GM13976 (cell line): Measurements from ENCODE around the gene KLHL29.

Experiments used
- DNase-seq: peaks from one replicate; pipeline ENCODE4 v3.0.0; 2012; ENCODE audit warnings: low spot score
- CTCF ChIP-seq: IDR thresholded peaks from 2 replicates; pipeline ENCODE4 v1.5.1; 2012; ENCODE audit warnings: borderline replicate concordance, mild to moderate bottlenecking; ENCODE audit not compliant: insufficient read depth; ENCODE audit errors: extremely low read depth, missing control alignments, control extremely low read depth
- in situ Hi-C: fragments of 300-500 bp; cut with MboI; formaldehyde crosslinking; loops from one replicate; pipeline ENCODE4 v1.12.0; 2022; ENCODE audit warnings: low sequenced_read_pairs, mixed read lengths, inconsistent platforms; ENCODE audit not compliant: unreplicated experiment

The KLHL29 gene

GRCh38 chr2:23530909-23531276, 145.9 kb downstream of the KLHL29 start:
- no peak for DNase-seq
- no peak for TF ChIP-seq CTCF
- in situ Hi-C loops, result no loop called here

- DNase-seq, result no peak
- TF ChIP-seq CTCF, result no peak
- in situ Hi-C loops, result no loop called here
These were observed 146.3 kb downstream of the KLHL29 start for GRCh38 chr2:23531280-23531679.

DNA sequence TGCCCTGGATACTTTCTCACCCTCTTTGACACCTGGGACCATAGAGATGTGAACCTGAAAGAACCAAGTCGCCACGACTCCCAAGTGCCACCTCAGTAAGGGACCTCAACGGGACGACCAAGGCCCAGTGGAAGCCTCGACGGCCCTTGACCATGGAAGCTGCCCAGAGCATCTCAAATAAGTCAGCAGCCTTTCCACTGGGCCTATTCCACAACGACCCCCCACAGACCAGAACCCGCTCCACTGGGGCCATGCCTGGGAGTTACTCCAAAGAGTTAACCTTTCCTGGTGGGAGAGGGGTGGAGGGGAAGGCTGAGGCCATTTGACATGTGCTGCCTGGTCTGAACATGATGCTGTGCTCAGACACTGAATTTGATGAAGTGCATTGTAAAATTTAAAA, 146.9 kb downstream of the KLHL29 start:
- in situ Hi-C loops, result no loop called here
- no peak for DNase-seq
- TF ChIP-seq CTCF, result no peak

GRCh38 chr2:23532391-23533337, 147.7 kb downstream of the KLHL29 start:
- in situ Hi-C loops, result no loop called here
- TF ChIP-seq CTCF, result no peak
- peak; percentile 68 for DNase-seq

DNA sequence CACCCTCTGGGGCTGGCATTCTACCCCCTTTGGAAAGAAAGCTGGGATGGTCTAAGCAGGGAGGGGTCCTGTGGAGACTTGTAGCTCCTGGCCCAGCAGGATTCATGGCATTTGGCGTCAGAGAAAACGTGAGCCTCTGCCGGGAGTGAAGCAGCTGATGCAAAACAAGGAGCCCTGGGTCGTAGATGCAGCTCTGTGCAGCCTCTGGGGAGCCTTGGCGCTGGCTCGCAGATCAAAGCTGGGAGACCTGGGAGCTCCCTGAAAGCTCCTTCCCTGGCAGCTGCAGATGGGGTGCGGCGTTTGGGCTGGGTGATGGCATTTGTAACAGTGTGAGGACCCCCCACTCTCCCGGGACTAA, 148.3 kb downstream of the KLHL29 start:
- DNase-seq, result no peak
- TF ChIP-seq CTCF, result no peak
- in situ Hi-C loops, result no loop called here

DNA sequence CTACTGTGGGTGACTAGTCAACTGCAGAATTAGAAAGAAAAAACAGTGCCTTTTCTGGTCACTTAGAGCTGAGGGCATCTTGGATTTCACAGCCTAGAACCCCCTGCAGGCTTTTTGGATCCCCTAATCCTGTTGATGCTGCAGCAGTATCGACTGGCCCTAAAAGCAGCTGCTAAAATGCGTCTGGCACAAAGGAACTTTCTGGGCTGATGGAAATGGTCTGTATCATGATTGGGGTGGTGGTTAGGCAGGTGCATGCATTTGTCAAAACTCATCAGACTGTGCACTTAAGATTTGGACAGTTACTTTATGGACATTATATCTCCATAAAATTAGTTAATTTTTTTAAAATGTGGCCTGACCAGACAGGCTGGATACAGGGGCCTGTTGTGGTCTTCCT, 149.8 kb downstream of the KLHL29 start:
- in situ Hi-C loops, result no loop called here
- no peak for DNase-seq
- TF ChIP-seq CTCF, result no peak
